Lower lobe of right lung (tissue), 2 donors: ENCODE results near the gene ASB15. TPM values are rescaled to one million over a fixed set of nuclear protein-coding genes. Genes with fewer than 3 reads are reported as not detected.
A peak's percentile ranks its signal among the peaks of the same experiment; 100 is the strongest.

Experiments used
- ATAC-seq, 2 donors: fragments of 200-7000 bp; cut with Tn5 transposase; one replicate each; pipeline ENCODE4 v1.9.1; 2020 to 2022; ENCODE audit warnings: mild to moderate bottlenecking in 2 of 2, moderate library complexity in 2 of 2
- DNase-seq: peaks from one replicate; pipeline ENCODE4 v3.0.0-alpha.2; 2020
- H3K27ac ChIP-seq: fragments of 200-600 bp; one replicate; pipeline ENCODE4 v1.8.0; 2022
- H3K27me3 ChIP-seq: fragments of 200-600 bp; one replicate; pipeline ENCODE4 v1.8.0; 2022; ENCODE audit warnings: low read depth
- H3K36me3 ChIP-seq: fragments of 200-600 bp; one replicate; pipeline ENCODE4 v1.8.0; 2022; ENCODE audit warnings: mild to moderate bottlenecking
- H3K4me1 ChIP-seq: fragments of 200-600 bp; one replicate; pipeline ENCODE4 v1.8.0; 2022
- H3K4me3 ChIP-seq: fragments of 200-600 bp; one replicate; pipeline ENCODE4 v1.8.0; 2022; ENCODE audit warnings: mild to moderate bottlenecking
- H3K9me3 ChIP-seq: fragments of 200-600 bp; one replicate; pipeline ENCODE4 v1.8.0; 2022
- intact Hi-C: fragments of 100-400 bp; cut with DNase I; formaldehyde crosslinking; loops from one replicate; pipeline ENCODE4 v1.11.0; 2022
- total RNA-seq: library from RNA; stranded (reverse); fragmentation: NEBNext Ultra II Directional; extraction: Animal tissue kit (Norgen Biotek cat#: 25700); gene quantifications from one replicate; pipeline ENCODE4 v1.2.1, GENCODE V29; 2021
- TF ChIP-seq, protein P1 (sequence below): fragments of 200-600 bp; IDR thresholded peaks from one replicate; pipeline ENCODE4 v1.8.0; 2022; ENCODE audit warnings: antibody characterized with exemption, mild to moderate bottlenecking
- donor health status: DM: no; HTN: yes; CAD: no; lungs with severe emphysema.

ASB15 gene
- total RNA-seq, 1 donor from 2014 or later, result not detected

DNA sequence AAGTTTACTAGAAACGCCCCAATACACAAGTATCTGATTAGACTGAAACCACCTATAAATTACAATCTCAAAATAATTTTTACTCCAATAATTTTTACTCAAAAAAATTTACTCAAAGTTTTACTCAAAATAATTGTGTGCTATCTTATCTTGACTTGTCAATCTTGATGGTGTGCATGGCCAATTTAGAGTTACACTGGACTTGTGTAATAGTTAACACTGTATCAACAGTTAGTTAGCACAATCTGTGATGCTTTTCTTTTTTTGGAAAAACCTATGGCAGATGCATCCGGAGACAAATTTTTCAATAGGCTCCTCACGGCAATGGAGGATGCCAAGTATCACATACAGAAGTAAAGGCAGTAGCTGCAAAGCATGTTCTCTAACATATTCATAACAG, 79.0 kb downstream of the ASB15 start:
- Histone ChIP-seq H3K27me3 (no peaks in the 10 kb centered on the region), H3K4me1 (peaks cover 9% of the 10 kb centered on the region), H3K4me3 (no peak overlapping the region), H3K36me3 (peaks cover 32% of the 10 kb centered on the region), H3K27ac (no peak overlapping the region), H3K9me3 (no peaks in the 10 kb centered on the region)
- DNase-seq, result no peak
- intact Hi-C loops, result loop anchor here (10.0 kb wide), 1 partner anchor 184 kb away; no protein-coding TSS in a partner anchor
- ATAC-seq, result no peak
- TF ChIP-seq, protein P1, sequence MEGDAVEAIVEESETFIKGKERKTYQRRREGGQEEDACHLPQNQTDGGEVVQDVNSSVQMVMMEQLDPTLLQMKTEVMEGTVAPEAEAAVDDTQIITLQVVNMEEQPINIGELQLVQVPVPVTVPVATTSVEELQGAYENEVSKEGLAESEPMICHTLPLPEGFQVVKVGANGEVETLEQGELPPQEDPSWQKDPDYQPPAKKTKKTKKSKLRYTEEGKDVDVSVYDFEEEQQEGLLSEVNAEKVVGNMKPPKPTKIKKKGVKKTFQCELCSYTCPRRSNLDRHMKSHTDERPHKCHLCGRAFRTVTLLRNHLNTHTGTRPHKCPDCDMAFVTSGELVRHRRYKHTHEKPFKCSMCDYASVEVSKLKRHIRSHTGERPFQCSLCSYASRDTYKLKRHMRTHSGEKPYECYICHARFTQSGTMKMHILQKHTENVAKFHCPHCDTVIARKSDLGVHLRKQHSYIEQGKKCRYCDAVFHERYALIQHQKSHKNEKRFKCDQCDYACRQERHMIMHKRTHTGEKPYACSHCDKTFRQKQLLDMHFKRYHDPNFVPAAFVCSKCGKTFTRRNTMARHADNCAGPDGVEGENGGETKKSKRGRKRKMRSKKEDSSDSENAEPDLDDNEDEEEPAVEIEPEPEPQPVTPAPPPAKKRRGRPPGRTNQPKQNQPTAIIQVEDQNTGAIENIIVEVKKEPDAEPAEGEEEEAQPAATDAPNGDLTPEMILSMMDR, result no peak

DNA sequence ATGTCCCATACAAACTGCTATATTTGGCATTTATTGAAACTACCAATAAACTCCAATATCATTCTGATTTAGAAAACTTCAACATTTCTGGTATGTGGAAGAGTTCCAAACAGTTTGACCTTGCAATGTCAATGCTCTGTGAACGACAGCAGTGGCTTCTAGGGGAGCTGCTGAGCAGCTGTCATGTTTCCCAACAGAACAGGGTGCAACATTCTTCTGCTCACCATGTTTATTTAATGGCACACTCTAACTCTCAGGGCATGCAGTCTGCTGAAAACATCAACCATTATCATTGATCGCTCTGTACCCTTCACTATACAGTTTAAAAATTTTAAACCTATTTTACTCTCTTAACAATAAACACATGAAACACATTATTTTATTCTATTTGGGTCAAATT, 79.9 kb downstream of the ASB15 start:
- Histone ChIP-seq H3K4me3 (no peak overlapping the region), H3K27me3 (no peaks in the 10 kb centered on the region), H3K4me1 (peaks cover 9% of the 10 kb centered on the region), H3K36me3 (peaks cover 35% of the 10 kb centered on the region), H3K27ac (no peak overlapping the region), H3K9me3 (no peaks in the 10 kb centered on the region)
- DNase-seq (no peak), ATAC-seq (peak; percentile 32 to 61)
- TF ChIP-seq, protein P1, result no peak
- intact Hi-C loops, result loop anchor here (10.0 kb wide), 1 partner anchor 183 kb away; no protein-coding TSS in a partner anchor

DNA sequence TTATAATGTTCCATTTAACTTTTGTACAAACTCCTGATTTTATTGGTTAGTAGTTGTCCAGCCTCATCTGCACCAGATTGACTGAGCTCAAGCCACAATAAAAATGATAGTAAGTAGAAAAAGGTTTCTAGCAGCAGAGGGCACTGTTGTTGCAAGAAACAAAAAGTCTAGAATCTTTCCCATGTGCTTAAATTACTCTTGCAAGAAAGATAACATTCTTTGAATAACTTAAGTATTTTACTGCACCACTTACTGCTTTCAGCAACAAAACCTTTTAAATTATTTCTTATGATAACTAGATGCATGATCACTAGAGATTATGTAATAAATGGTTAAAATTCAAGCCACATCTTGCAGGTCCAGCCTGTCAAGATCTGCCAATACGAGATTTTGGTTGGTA, 81.1 kb downstream of the ASB15 start:
- ATAC-seq (peak; percentile 53 to 76), DNase-seq (no peak)
- TF ChIP-seq, protein P1, result peak; percentile 57
- intact Hi-C loops, result loop anchor here (10.0 kb wide), 1 partner anchor 182 kb away; no protein-coding TSS in a partner anchor
- Histone ChIP-seq H3K4me1 (peaks cover 9% of the 10 kb centered on the region), H3K36me3 (peaks cover 47% of the 10 kb centered on the region), H3K4me3 (no peak overlapping the region), H3K27ac (no peak overlapping the region), H3K9me3 (no peaks in the 10 kb centered on the region), H3K27me3 (no peaks in the 10 kb centered on the region)

DNA sequence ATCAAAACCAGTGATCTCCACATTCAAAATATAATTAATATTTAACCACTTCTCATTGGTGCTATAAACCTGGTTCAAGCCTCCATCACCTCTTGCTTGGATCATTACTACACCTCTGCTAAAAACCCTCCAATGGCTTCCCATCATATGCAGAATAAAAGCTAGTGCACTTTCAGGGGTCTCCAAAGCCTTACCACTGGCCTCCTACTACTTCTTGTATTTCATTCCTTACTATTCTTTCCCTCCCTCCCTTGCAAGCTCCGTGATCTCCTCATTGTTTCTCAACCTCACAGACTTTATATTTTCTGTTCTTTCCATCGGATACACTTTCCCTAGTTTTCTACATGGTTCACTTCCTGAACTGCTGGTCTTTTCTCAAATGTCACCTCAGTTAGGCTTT, 85.5 kb downstream of the ASB15 start:
- no peak overlapping the region for H3K27ac ChIP-seq
- TF ChIP-seq, protein P1, result no peak
- peaks cover 70% of the 10 kb centered on the region for H3K36me3 ChIP-seq
- H3K4me1 ChIP-seq, result peaks cover 17% of the 10 kb centered on the region
- H3K9me3 ChIP-seq, result no peaks in the 10 kb centered on the region
- H3K4me3 ChIP-seq, result no peak overlapping the region
- H3K27me3 ChIP-seq, result no peaks in the 10 kb centered on the region
- intact Hi-C loops, result loop anchor here (10.0 kb wide), 1 partner anchor 178 kb away; no protein-coding TSS in a partner anchor
- DNase-seq, result no peak
- ATAC-seq, result no peak

DNA sequence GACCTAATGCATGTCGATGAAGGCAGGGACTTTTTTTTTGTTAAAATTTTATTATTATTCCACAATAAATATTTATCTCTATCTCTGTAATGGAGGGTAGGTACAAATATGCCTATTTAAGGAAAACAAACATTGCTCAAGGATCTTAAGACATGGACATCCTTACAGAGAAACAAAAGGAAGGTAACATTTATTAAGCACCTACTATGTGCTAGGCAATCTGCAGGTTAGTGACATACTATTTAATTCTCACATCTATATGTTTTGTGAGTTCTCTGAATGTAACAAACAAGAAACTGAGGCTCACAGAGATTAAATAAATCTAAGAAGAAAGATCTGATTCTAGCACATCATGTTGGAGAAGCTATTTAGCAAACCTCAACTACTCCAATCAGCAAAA, 86.1 kb downstream of the ASB15 start:
- no peaks in the 10 kb centered on the region for H3K27me3 ChIP-seq
- ATAC-seq, result no peak
- intact Hi-C loops, result loop anchor here (10.0 kb wide), 1 partner anchor 177 kb away; no protein-coding TSS in a partner anchor
- peaks cover 17% of the 10 kb centered on the region for H3K4me1 ChIP-seq
- H3K9me3 ChIP-seq, result no peaks in the 10 kb centered on the region
- DNase-seq, result no peak
- H3K4me3 ChIP-seq, result no peak overlapping the region
- H3K27ac ChIP-seq, result no peak overlapping the region
- peaks cover 75% of the 10 kb centered on the region for H3K36me3 ChIP-seq
- TF ChIP-seq, protein P1, result no peak

Other genes with a start within 250 kb of the ASB15 start
- 3.2 TPM for gene IQUB, start 67.2 kb upstream of the ASB15 start, total RNA-seq
- 61.4 TPM for gene NDUFA5, start 44.0 kb upstream of the ASB15 start, total RNA-seq
- gene LMOD2, start 54.0 kb downstream of the ASB15 start, total RNA-seq, result not detected
- gene WASL, start 147.2 kb downstream of the ASB15 start, total RNA-seq, result 33.3 TPM
- gene HYAL4, start 243.3 kb downstream of the ASB15 start, total RNA-seq, result not detected